GM23338 (cell line): Measurements from ENCODE around the gene SLC66A2. TPM values are rescaled to one million over a fixed set of nuclear protein-coding genes. Genes with fewer than 3 reads are reported as not detected.

Experiments used
- ATAC-seq: fragments of 200-7000 bp; cut with Tn5 transposase; 3 replicates; pipeline ENCODE4 v1.9.1; 2020
- DNase-seq: peaks from one replicate; pipeline ENCODE4 v3.0.0-alpha.2; 2015; ENCODE audit warnings: low spot score
- H2AFZ ChIP-seq: fragments of 200-600 bp; sonication (generic); 2 replicates; pipeline ENCODE4 v1.8.0; 2016; ENCODE audit warnings: antibody characterized with exemption, mild to moderate bottlenecking, moderate library complexity
- H3F3A ChIP-seq: fragments of 200-600 bp; sonication (generic); replicated peaks from 2 replicates; pipeline ENCODE4 v1.8.0; 2017; ENCODE audit warnings: antibody characterized with exemption, mixed run types, low read depth
- H3K27ac ChIP-seq: fragments of 200-600 bp; sonication (generic); 2 replicates; pipeline ENCODE4 v1.6.1; 2016; ENCODE audit warnings: low read depth
- H3K27me3 ChIP-seq: fragments of 200-600 bp; sonication (generic); 2 replicates; pipeline ENCODE4 v1.8.0; 2016; ENCODE audit warnings: mild to moderate bottlenecking, mixed run types, moderate library complexity; ENCODE audit not compliant: insufficient read depth
- H3K36me3 ChIP-seq: fragments of 200-600 bp; sonication (generic); 2 replicates; pipeline ENCODE4 v1.8.0; 2016; ENCODE audit warnings: mild to moderate bottlenecking; ENCODE audit not compliant: insufficient read depth
- H3K4me1 ChIP-seq: fragments of 200-600 bp; sonication (generic); 2 replicates; pipeline ENCODE4 v1.8.0; 2016; ENCODE audit warnings: mild to moderate bottlenecking, moderate library complexity; ENCODE audit not compliant: insufficient read depth
- H3K4me2 ChIP-seq: fragments of 200-600 bp; sonication (generic); 2 replicates; pipeline ENCODE4 v1.7.1; 2017; ENCODE audit warnings: mixed run types
- H3K4me3 ChIP-seq: fragments of 200-600 bp; sonication (generic); 2 replicates; pipeline ENCODE4 v1.6.1; 2016; ENCODE audit warnings: mixed run types
- H3K79me2 ChIP-seq: fragments of 200-600 bp; sonication (generic); replicated peaks from 2 replicates; pipeline ENCODE4 v1.8.0; 2017; ENCODE audit warnings: mild to moderate bottlenecking; ENCODE audit not compliant: insufficient read depth
- H3K9me2 ChIP-seq: fragments of 200-600 bp; sonication (generic); 2 replicates; pipeline ENCODE4 v1.8.0; 2017; ENCODE audit not compliant: insufficient read depth
- H4K20me1 ChIP-seq: fragments of 200-600 bp; sonication (generic); replicated peaks from 2 replicates; pipeline ENCODE4 v1.8.0; 2017; ENCODE audit warnings: mild to moderate bottlenecking; ENCODE audit not compliant: insufficient read depth
- H3K27ac Mint-ChIP-seq: 2 replicates; pipeline ENCODE4 v1.8.0; 2020; ENCODE audit warnings: inconsistent platforms, mild to moderate bottlenecking, moderate library complexity, mixed read lengths
- H3K27me3 Mint-ChIP-seq: 3 replicates; pipeline ENCODE4 v1.8.0; 2022; ENCODE audit warnings: low read depth, mild to moderate bottlenecking, moderate library complexity, mixed read lengths, inconsistent platforms; ENCODE audit not compliant: insufficient read depth, poor library complexity
- H3K36me3 Mint-ChIP-seq: 3 replicates; pipeline ENCODE4 v1.8.0; 2021; ENCODE audit warnings: low read depth, mild to moderate bottlenecking, inconsistent platforms, moderate library complexity, mixed read lengths
- H3K4me1 Mint-ChIP-seq: 3 replicates; pipeline ENCODE4 v1.8.0; 2020; ENCODE audit warnings: mild to moderate bottlenecking, inconsistent platforms, mixed read lengths
- H3K4me3 Mint-ChIP-seq: 3 replicates; pipeline ENCODE4 v1.8.0; 2021; ENCODE audit warnings: moderate library complexity, mild to moderate bottlenecking, inconsistent platforms, mixed read lengths
- H3K9me3 Mint-ChIP-seq: 3 replicates; pipeline ENCODE4 v1.8.0; 2020; ENCODE audit warnings: moderate library complexity, mild to moderate bottlenecking, inconsistent platforms, mixed read lengths
- CREB1 ChIP-seq: fragments of 250-450 bp; sonication (Bioruptor Pico); IDR thresholded peaks from 2 replicates; pipeline ENCODE4 v1.5.0; 2020; ENCODE audit warnings: low read depth, mild to moderate bottlenecking, moderate library complexity
- EZH2 ChIP-seq: fragments of 200-600 bp; sonication (generic); IDR thresholded peaks from one replicate; pipeline ENCODE4 v1.8.0; 2017; ENCODE audit warnings: antibody characterized with exemption, mild to moderate bottlenecking, low read depth; ENCODE audit not compliant: unreplicated experiment
- EZH2phosphoT487 ChIP-seq: fragments of 200-600 bp; sonication (generic); IDR thresholded peaks from one replicate; pipeline ENCODE4 v1.8.1; 2018; ENCODE audit warnings: antibody characterized with exemption; ENCODE audit not compliant: unreplicated experiment
- POLR2AphosphoS5 ChIP-seq: IDR thresholded peaks from 2 replicates; pipeline ENCODE4 v1.6.1; 2016; ENCODE audit warnings: antibody characterized with exemption, low read depth
- ZNF114 ChIP-seq: fragments of 250-450 bp; sonication (Bioruptor Pico); IDR thresholded peaks from 2 replicates; pipeline ENCODE4 v1.5.0; 2020; ENCODE audit warnings: mild to moderate bottlenecking, moderate library complexity
- ZNF331 ChIP-seq: fragments of 250-450 bp; sonication (Bioruptor Pico); IDR thresholded peaks from 2 replicates; pipeline ENCODE4 v1.5.0; 2020; ENCODE audit warnings: low read depth, mild to moderate bottlenecking, moderate library complexity
- polyA plus RNA-seq: library from polyadenylated mRNA; unstranded; fragments of >200 nt; fragmentation: Nextera tagmentation; extraction: Ambion mirVana; gene quantifications from 2 replicates; pipeline ENCODE4 v1.2.1, GENCODE V29; 2016
- total RNA-seq: library from RNA; depleted of rRNA; stranded (reverse); fragments of >200 nt; shearing (Covaris generic); gene quantifications from 2 replicates; pipeline ENCODE4 v1.2.3, GENCODE V29; 2014
- TF ChIP-seq, protein P1 (sequence below): fragments of 250-450 bp; sonication (Bioruptor Pico); IDR thresholded peaks from 2 replicates; pipeline ENCODE4 v1.5.0; 2020; ENCODE audit warnings: mild to moderate bottlenecking, moderate library complexity
- TF ChIP-seq, protein P2 (sequence below): IDR thresholded peaks from one replicate; pipeline ENCODE4 v1.6.1; 2018; ENCODE audit warnings: antibody characterized with exemption; ENCODE audit not compliant: unreplicated experiment

SLC66A2 gene
- total and polyA plus RNA-seq, 2 experiments from 2014 or later: 4.0 to 18.1 TPM

DNA sequence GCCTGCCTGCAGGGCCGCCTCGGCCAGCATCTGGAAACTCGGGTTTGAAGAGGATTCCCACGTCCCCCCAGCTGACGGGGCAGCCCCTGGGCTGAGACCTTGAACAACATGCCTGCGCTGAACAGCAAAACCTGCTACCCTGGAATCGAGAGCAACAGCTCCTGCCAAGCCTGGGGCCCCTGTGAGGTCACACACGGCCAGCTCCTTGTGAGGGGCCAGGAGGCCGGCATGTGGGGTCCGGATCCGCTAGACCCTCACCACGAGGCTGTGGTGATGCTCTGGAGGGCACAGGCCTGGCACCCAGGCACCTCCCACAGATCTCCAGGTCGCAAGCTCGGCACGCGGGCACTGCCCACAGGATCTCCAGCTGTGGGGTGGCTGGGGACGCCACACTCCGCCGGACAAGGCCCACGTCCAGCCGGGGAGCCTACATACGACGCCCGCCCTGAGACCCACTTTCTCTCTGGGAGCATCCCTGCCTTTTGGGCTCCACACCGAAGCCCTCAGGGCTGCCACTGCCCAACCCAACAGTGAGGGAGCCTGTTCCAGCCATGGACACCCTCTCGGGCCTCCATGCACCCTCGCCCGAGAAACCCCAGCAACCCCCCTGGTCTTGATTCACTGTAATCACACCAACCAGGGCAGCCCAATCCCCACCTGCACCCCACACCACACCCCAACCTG, 34.1 kb downstream of the SLC66A2 start:
- H3K9me3 Mint-ChIP-seq: peaks cover 9% of the 10 kb centered on the region
- no peak overlapping the region for H3K4me2 ChIP-seq
- H3K36me3 ChIP-seq: no peaks in the 10 kb centered on the region
- no peaks in the 10 kb centered on the region for H3K9me2 ChIP-seq
- H3K79me2 ChIP-seq: no peaks in the 10 kb centered on the region
- H3K4me3 ChIP-seq: no peak overlapping the region
- TF ChIP-seq CREB1 (CRISPR knock-in tag): no peak
- no peak for TF ChIP-seq EZH2
- TF ChIP-seq POLR2AphosphoS5: no peak
- TF ChIP-seq, protein P1, sequence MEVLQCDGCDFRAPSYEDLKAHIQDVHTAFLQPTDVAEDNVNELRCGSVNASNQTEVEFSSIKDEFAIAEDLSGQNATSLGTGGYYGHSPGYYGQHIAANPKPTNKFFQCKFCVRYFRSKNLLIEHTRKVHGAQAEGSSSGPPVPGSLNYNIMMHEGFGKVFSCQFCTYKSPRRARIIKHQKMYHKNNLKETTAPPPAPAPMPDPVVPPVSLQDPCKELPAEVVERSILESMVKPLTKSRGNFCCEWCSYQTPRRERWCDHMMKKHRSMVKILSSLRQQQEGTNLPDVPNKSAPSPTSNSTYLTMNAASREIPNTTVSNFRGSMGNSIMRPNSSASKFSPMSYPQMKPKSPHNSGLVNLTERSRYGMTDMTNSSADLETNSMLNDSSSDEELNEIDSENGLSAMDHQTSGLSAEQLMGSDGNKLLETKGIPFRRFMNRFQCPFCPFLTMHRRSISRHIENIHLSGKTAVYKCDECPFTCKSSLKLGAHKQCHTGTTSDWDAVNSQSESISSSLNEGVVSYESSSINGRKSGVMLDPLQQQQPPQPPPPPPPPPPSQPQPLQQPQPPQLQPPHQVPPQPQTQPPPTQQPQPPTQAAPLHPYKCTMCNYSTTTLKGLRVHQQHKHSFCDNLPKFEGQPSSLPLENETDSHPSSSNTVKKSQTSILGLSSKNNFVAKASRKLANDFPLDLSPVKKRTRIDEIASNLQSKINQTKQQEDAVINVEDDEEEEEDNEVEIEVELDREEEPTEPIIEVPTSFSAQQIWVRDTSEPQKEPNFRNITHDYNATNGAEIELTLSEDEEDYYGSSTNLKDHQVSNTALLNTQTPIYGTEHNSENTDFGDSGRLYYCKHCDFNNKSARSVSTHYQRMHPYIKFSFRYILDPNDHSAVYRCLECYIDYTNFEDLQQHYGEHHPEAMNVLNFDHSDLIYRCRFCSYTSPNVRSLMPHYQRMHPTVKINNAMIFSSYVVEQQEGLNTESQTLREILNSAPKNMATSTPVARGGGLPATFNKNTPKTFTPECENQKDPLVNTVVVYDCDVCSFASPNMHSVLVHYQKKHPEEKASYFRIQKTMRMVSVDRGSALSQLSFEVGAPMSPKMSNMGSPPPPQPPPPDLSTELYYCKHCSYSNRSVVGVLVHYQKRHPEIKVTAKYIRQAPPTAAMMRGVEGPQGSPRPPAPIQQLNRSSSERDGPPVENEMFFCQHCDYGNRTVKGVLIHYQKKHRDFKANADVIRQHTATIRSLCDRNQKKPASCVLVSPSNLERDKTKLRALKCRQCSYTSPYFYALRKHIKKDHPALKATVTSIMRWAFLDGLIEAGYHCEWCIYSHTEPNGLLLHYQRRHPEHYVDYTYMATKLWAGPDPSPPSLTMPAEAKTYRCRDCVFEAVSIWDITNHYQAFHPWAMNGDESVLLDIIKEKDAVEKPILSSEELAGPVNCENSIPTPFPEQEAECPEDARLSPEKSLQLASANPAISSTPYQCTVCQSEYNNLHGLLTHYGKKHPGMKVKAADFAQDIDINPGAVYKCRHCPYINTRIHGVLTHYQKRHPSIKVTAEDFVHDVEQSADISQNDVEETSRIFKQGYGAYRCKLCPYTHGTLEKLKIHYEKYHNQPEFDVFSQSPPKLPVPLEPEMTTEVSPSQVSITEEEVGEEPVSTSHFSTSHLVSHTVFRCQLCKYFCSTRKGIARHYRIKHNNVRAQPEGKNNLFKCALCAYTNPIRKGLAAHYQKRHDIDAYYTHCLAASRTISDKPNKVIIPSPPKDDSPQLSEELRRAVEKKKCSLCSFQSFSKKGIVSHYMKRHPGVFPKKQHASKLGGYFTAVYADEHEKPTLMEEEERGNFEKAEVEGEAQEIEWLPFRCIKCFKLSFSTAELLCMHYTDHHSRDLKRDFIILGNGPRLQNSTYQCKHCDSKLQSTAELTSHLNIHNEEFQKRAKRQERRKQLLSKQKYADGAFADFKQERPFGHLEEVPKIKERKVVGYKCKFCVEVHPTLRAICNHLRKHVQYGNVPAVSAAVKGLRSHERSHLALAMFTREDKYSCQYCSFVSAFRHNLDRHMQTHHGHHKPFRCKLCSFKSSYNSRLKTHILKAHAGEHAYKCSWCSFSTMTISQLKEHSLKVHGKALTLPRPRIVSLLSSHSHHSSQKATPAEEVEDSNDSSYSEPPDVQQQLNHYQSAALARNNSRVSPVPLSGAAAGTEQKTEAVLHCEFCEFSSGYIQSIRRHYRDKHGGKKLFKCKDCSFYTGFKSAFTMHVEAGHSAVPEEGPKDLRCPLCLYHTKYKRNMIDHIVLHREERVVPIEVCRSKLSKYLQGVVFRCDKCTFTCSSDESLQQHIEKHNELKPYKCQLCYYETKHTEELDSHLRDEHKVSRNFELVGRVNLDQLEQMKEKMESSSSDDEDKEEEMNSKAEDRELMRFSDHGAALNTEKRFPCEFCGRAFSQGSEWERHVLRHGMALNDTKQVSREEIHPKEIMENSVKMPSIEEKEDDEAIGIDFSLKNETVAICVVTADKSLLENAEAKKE (CRISPR knock-in tag): no peak
- TF ChIP-seq ZNF114: no peak
- TF ChIP-seq ZNF331 (CRISPR knock-in tag): no peak
- TF ChIP-seq, protein P2, sequence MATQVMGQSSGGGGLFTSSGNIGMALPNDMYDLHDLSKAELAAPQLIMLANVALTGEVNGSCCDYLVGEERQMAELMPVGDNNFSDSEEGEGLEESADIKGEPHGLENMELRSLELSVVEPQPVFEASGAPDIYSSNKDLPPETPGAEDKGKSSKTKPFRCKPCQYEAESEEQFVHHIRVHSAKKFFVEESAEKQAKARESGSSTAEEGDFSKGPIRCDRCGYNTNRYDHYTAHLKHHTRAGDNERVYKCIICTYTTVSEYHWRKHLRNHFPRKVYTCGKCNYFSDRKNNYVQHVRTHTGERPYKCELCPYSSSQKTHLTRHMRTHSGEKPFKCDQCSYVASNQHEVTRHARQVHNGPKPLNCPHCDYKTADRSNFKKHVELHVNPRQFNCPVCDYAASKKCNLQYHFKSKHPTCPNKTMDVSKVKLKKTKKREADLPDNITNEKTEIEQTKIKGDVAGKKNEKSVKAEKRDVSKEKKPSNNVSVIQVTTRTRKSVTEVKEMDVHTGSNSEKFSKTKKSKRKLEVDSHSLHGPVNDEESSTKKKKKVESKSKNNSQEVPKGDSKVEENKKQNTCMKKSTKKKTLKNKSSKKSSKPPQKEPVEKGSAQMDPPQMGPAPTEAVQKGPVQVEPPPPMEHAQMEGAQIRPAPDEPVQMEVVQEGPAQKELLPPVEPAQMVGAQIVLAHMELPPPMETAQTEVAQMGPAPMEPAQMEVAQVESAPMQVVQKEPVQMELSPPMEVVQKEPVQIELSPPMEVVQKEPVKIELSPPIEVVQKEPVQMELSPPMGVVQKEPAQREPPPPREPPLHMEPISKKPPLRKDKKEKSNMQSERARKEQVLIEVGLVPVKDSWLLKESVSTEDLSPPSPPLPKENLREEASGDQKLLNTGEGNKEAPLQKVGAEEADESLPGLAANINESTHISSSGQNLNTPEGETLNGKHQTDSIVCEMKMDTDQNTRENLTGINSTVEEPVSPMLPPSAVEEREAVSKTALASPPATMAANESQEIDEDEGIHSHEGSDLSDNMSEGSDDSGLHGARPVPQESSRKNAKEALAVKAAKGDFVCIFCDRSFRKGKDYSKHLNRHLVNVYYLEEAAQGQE: no peak
- no peak for TF ChIP-seq EZH2phosphoT487
- H2AFZ ChIP-seq: no peak overlapping the region
- no peak for ATAC-seq
- H3K4me1 Mint-ChIP-seq: peaks cover 10% of the 10 kb centered on the region
- H4K20me1 ChIP-seq: no peaks in the 10 kb centered on the region
- H3K4me3 Mint-ChIP-seq: no peak overlapping the region
- H3K27ac Mint-ChIP-seq: no peak overlapping the region
- H3K27ac ChIP-seq: no peak overlapping the region
- H3K4me1 ChIP-seq: no peaks in the 10 kb centered on the region
- no peaks in the 10 kb centered on the region for H3F3A ChIP-seq
- H3K27me3 Mint-ChIP-seq: peaks cover 16% of the 10 kb centered on the region
- DNase-seq: no peak
- peaks cover 4% of the 10 kb centered on the region for H3K36me3 Mint-ChIP-seq
- H3K27me3 ChIP-seq: no peaks in the 10 kb centered on the region
